ENCODE measurements around the gene PMAIP1. TPM values are rescaled to one million over a fixed set of nuclear protein-coding genes. Genes with fewer than 3 reads are reported as not detected.

The PMAIP1 gene
- polyA plus RNA-seq, 1 experiment, result 6.8 TPM

DNA sequence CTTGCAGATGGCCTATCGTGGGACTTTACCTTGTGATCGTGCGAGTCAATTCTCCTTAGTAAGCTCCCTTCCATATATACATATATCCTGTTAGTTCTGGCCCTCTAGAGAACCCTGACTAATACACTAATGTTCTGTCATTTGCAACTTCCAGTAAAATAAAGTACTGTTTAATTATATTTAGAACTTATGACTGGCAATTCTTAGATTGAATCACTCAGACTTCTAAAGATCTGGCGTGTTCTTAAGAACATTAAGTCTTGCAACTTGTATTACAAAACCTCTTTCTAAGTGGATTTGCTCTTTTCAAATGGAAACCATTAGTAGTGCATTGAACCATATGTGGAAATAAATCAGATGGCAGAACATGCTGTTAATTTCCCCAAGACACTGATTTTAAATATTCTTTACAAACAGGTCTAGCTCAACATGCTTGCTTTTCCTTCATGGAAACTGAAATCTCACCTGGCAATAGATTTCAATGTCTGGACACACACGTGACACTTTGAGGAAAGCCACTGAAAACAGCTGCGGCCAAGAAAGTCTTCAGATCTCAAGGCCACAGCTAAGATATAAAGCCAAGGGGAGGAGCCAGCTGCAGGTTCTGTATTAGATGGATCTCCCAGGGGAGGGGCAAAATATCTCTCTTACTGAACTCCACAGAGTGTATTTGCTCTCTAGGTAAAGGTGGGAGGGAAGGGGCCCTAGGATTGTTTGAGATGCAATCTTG is 50.6 kb downstream of the PMAIP1 start:
- DNase-seq (ENCODE audit: low read depth), result no peak

GRCh38 chr18:59951591-59951990 is 51.8 kb downstream of the PMAIP1 start:
- ChIA-PET CTCF (no interaction called here), POLR2A (no interaction called here)
- no peaks in the 10 kb centered on the region for H3K27me3 ChIP-seq (ENCODE audit: control insufficient read depth, insufficient read depth, low read length)

More for the DNA sequence above, 50.6 kb downstream of the PMAIP1 start:
- TF ChIP-seq, protein P1, sequence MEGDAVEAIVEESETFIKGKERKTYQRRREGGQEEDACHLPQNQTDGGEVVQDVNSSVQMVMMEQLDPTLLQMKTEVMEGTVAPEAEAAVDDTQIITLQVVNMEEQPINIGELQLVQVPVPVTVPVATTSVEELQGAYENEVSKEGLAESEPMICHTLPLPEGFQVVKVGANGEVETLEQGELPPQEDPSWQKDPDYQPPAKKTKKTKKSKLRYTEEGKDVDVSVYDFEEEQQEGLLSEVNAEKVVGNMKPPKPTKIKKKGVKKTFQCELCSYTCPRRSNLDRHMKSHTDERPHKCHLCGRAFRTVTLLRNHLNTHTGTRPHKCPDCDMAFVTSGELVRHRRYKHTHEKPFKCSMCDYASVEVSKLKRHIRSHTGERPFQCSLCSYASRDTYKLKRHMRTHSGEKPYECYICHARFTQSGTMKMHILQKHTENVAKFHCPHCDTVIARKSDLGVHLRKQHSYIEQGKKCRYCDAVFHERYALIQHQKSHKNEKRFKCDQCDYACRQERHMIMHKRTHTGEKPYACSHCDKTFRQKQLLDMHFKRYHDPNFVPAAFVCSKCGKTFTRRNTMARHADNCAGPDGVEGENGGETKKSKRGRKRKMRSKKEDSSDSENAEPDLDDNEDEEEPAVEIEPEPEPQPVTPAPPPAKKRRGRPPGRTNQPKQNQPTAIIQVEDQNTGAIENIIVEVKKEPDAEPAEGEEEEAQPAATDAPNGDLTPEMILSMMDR (IDR thresholded peaks at IDR 0.05; ENCODE audit: insufficient read depth, low read depth, low read length), result no peak
- H3K4me3 ChIP-seq (ENCODE audit: low read depth, low read length), result no peak overlapping the region
- no peaks in the 10 kb centered on the region for H3K36me3 ChIP-seq (ENCODE audit: control insufficient read depth, insufficient read depth, low read length)
- ChIA-PET CTCF (no interaction called here), POLR2A (no interaction called here)
- no peaks in the 10 kb centered on the region for H3K27me3 ChIP-seq (ENCODE audit: control insufficient read depth, insufficient read depth, low read length)

DNA sequence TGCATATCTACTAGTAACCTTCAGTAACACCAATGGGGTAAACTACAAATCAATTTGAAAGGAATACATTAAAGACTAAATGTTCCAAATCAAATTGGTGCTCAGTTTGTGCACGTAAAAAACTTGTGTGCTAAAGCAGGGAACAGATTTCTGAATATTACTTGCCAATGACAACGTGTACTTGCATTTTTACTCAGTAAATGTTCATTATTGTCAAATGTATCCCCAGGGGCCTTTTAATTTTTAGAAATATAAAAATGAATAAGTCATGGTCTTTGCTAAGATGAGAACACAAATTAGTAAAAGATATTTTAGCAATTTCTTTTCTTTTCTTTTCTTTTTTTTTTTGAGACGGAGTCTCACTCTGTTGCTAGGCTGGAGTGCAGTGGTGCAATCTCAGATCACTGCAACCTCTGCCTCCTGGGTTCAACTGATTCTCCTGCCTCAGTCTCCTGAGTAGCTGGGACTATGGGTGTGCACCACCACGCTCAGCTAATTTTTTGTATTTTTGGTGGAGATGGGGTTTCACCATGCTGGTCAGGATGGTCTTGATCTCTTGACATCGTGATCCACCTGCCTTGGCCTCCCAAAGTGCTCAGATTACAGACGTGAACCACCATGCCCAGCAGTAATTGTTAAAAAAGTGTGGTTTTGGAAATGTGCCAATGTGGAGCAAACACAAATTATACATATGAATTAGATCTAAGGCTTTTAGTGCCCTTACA is 52.6 kb downstream of the PMAIP1 start:
- ChIA-PET POLR2A (no interaction called here), CTCF (interaction anchor here (0.8 to 1.0 kb wide), 3 partner anchors 8 to 43 kb away, joined by 3 read pairs; no protein-coding TSS in a partner anchor)

More at GRCh38 chr18:59951591-59951990, 51.8 kb downstream of the PMAIP1 start:
- Histone ChIP-seq H3K4me3 (ENCODE audit: low read depth, low read length) (no peak overlapping the region), H3K36me3 (ENCODE audit: control insufficient read depth, insufficient read depth, low read length) (no peaks in the 10 kb centered on the region)
- TF ChIP-seq, protein P1 (IDR thresholded peaks at IDR 0.05; ENCODE audit: insufficient read depth, low read depth, low read length), result no peak
- DNase-seq (ENCODE audit: low read depth), result no peak

More for the DNA sequence above, 52.6 kb downstream of the PMAIP1 start:
- no peaks in the 10 kb centered on the region for H3K36me3 ChIP-seq (ENCODE audit: control insufficient read depth, insufficient read depth, low read length)
- no peaks in the 10 kb centered on the region for H3K27me3 ChIP-seq (ENCODE audit: control insufficient read depth, insufficient read depth, low read length)
- TF ChIP-seq, protein P1 (IDR thresholded peaks at IDR 0.05; ENCODE audit: insufficient read depth, low read depth, low read length), result no peak
- no peak overlapping the region for H3K4me3 ChIP-seq (ENCODE audit: low read depth, low read length)
- DNase-seq (ENCODE audit: low read depth), result no peak

Other genes starting within 250 kb of the PMAIP1 start
- 35.4 and 51.2 TPM in 2 replicates for gene CCBE1, start 202.6 kb upstream of the PMAIP1 start, polyA plus RNA-seq (2011; rRNA removed)